GM12878 (cell line): ENCODE results near the gene DES.

Experiments used
- BACH1 ChIP-seq: fragments of 450-650 bp; IDR thresholded peaks from 2 replicates; pipeline ENCODE4 v1.6.1; 2017; ENCODE audit warnings: mild to moderate bottlenecking, borderline replicate concordance
- CTCF ChIP-seq, 3 experiments: IDR thresholded peaks in 2 of 3; conservative IDR thresholded peaks in 1 of 3; 2 replicates each; pipeline ENCODE4 v1.5.1; 2011; ENCODE audit warnings: low read depth in 3 of 3, low read length in 3 of 3, mild to moderate bottlenecking in 3 of 3, control low read depth in 2 of 3, moderate library complexity in 2 of 3, inconsistent platforms in 1 of 3, mixed read lengths in 1 of 3; ENCODE audit not compliant: control insufficient read depth in 2 of 3, insufficient read depth in 1 of 3; ENCODE audit errors: extremely low read depth in 1 of 3
- PKNOX1 ChIP-seq: fragments of 450-650 bp; IDR thresholded peaks from 2 replicates; pipeline ENCODE4 v1.6.1; 2016; ENCODE audit warnings: mild to moderate bottlenecking
- YY1 ChIP-seq: IDR thresholded peaks from 2 replicates; pipeline ENCODE4 v1.6.1; 2011; ENCODE audit warnings: low read depth, mild to moderate bottlenecking, low read length

GRCh38 chr2:219442256-219443015 lies 24.3 kb downstream of the DES start:
- TF ChIP-seq YY1 (no peak), PKNOX1 (no peak), BACH1 (no peak), CTCF (IDR thresholded peaks at IDR 0.05 in 2 of 3, conservative IDR thresholded peaks at IDR 0.05 in 1 of 3; ENCODE audit: control insufficient read depth in 2 of 3, extremely low read depth in 1 of 3, insufficient read depth in 1 of 3, low read depth in 3 of 3, low read length in 3 of 3) (no peak)
